Measurements from ENCODE around the gene EID2B. TPM values are rescaled to one million over a fixed set of nuclear protein-coding genes. Genes with fewer than 3 reads are reported as not detected.

EID2B gene
- total and polyA plus RNA-seq, 9 of the 15 experiments (the other 6 are each of a cell fraction or from before 2014, with no cell fraction given), result 2.8 to 8.8 (median 4.8) TPM

DNA sequence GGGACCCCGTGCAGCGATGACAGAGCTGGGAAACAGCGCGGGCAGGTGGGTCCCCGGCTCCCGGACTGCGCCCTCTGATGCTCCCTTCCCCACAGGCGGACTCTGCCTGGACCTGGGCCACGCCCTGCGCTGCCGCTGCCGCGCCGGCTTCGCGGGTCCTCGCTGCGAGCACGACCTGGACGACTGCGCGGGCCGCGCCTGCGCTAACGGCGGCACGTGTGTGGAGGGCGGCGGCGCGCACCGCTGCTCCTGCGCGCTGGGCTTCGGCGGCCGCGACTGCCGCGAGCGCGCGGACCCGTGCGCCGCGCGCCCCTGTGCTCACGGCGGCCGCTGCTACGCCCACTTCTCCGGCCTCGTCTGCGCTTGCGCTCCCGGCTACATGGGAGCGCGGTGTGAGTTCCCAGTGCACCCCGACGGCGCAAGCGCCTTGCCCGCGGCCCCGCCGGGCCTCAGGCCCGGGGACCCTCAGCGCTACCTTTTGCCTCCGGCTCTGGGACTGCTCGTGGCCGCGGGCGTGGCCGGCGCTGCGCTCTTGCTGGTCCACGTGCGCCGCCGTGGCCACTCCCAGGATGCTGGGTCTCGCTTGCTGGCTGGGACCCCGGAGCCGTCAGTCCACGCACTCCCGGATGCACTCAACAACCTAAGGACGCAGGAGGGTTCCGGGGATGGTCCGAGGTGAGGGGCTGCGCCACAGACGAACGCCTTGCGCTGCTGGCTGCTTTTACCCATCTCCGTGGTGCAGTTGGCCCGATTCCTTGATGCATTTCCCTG, 25.5 kb downstream of the EID2B start (continued):
- TF ChIP-seq, protein P1, sequence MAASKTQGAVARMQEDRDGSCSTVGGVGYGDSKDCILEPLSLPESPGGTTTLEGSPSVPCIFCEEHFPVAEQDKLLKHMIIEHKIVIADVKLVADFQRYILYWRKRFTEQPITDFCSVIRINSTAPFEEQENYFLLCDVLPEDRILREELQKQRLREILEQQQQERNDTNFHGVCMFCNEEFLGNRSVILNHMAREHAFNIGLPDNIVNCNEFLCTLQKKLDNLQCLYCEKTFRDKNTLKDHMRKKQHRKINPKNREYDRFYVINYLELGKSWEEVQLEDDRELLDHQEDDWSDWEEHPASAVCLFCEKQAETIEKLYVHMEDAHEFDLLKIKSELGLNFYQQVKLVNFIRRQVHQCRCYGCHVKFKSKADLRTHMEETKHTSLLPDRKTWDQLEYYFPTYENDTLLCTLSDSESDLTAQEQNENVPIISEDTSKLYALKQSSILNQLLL (CRISPR knock-in tag; IDR thresholded peaks at IDR 0.05; ENCODE audit: borderline replicate concordance), result no peak
- TF ChIP-seq ZNF589 (CRISPR knock-in tag; IDR thresholded peaks at IDR 0.05; ENCODE audit: low read depth) (no peak), KDM4B (IDR thresholded peaks at IDR 0.05; ENCODE audit: borderline replicate concordance in 2 of 2, low read depth in 1 of 2) (no peak), SREBF2 (CRISPR knock-in tag; IDR thresholded peaks at IDR 0.05) (no peak), NCOR1 (IDR thresholded peaks at IDR 0.05) (no peak), SOX6 (IDR thresholded peaks at IDR 0.05) (peak; percentile 32; the same call in 1 of the 2 replicates), RNF2 (IDR thresholded peaks at IDR 0.05) (peak; percentile 87), CXXC5 (CRISPR knock-in tag; IDR thresholded peaks at IDR 0.05) (peak; percentile 99), ZBTB40 (IDR thresholded peaks at IDR 0.05) (0 out of 2 replicates have a peak, but pooled peaks have one; percentile 10), ZBTB40 (CRISPR knock-in tag; IDR thresholded peaks at IDR 0.05) (no peak), TBL1XR1 (IDR thresholded peaks at IDR 0.05; ENCODE audit: low read length in 2 of 2) (no peak), ZFP36 (IDR thresholded peaks at IDR 0.05; ENCODE audit: low read depth, low read length, partially characterized antibody) (no peak), PHTF2 (CRISPR knock-in tag; IDR thresholded peaks at IDR 0.05) (no peak), HBP1 (CRISPR knock-in tag; IDR thresholded peaks at IDR 0.05) (no peak), ELF1 (tag; IDR thresholded peaks at IDR 0.05) (no peak), RCOR1 (IDR thresholded peaks at IDR 0.05; ENCODE audit: borderline replicate concordance in 1 of 2, low read depth in 2 of 2, low read length in 2 of 2) (peak in 1 of 2 experiments; percentile 38; a peak in 1 of 4 replicates)
